ENCODE measurements around the gene SLK.

DNA sequence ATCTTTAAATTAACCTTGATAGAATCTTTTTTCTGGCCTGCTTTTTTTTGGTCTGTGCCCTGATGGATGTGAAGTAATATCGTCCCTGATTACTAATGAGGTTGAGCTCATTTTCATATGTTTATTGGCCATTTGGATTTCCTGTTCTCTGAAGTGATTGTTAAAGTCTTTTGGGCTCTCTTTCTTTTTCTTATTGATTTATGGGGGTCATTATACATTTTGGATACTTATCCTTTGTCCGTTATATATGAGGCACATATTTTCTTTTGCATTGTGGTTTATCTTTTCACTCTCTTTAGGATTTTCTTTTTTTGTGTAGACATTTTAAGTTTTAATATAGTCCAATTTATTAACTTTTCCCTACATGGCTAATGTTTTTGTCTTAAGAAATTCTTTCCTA lies 12.6 kb downstream of the SLK start:
- TF ChIP-seq, protein P1, sequence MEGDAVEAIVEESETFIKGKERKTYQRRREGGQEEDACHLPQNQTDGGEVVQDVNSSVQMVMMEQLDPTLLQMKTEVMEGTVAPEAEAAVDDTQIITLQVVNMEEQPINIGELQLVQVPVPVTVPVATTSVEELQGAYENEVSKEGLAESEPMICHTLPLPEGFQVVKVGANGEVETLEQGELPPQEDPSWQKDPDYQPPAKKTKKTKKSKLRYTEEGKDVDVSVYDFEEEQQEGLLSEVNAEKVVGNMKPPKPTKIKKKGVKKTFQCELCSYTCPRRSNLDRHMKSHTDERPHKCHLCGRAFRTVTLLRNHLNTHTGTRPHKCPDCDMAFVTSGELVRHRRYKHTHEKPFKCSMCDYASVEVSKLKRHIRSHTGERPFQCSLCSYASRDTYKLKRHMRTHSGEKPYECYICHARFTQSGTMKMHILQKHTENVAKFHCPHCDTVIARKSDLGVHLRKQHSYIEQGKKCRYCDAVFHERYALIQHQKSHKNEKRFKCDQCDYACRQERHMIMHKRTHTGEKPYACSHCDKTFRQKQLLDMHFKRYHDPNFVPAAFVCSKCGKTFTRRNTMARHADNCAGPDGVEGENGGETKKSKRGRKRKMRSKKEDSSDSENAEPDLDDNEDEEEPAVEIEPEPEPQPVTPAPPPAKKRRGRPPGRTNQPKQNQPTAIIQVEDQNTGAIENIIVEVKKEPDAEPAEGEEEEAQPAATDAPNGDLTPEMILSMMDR (conservative IDR thresholded peaks at IDR 0.05 in 1 of 2, IDR thresholded peaks at IDR 0.05 in 1 of 2; ENCODE audit: extremely low read depth in 1 of 2, insufficient read depth in 1 of 2, low read depth in 1 of 2, low read length in 2 of 2) = no peak
- TF ChIP-seq EZH2 (IDR thresholded peaks at IDR 0.05; ENCODE audit: borderline replicate concordance, low read length) = no peak
